Fibroblast of lung (primary cell): ENCODE data around the gene CAMTA1. TPM values are rescaled to one million over a fixed set of nuclear protein-coding genes. Genes with fewer than 3 reads are reported as not detected.
A peak's percentile ranks its signal among the peaks of the same experiment; 100 is the strongest.

Experiments used
- DNase-seq, 2 donors: peaks; one replicate each; pipeline versions ENCODE4 v3.0.0 to v3.0.0-alpha.2; 2010; ENCODE audit warnings: low read depth in 2 of 2
- H2AFZ ChIP-seq: 2 replicates; pipeline ENCODE4 v1.5.1; 2012; ENCODE audit warnings: low read length, control low read depth, inconsistent platforms
- H3K27ac ChIP-seq: 2 replicates; pipeline ENCODE4 v1.5.1; 2011; ENCODE audit warnings: low read length, control low read depth; ENCODE audit not compliant: insufficient read depth
- H3K27me3 ChIP-seq: 2 replicates; pipeline ENCODE4 v1.5.1; 2011; ENCODE audit warnings: mild to moderate bottlenecking, low read length; ENCODE audit not compliant: control insufficient read depth, insufficient read depth
- H3K36me3 ChIP-seq: 2 replicates; pipeline ENCODE4 v1.5.1; 2011; ENCODE audit warnings: low read length; ENCODE audit not compliant: control insufficient read depth, insufficient read depth
- H3K4me1 ChIP-seq: 2 replicates; pipeline ENCODE4 v1.5.1; 2011; ENCODE audit warnings: low read length; ENCODE audit not compliant: control insufficient read depth, insufficient read depth; ENCODE audit errors: extremely low read depth
- H3K4me2 ChIP-seq: 2 replicates; pipeline ENCODE4 v1.5.1; 2011; ENCODE audit warnings: low read length, control low read depth; ENCODE audit not compliant: insufficient read depth; ENCODE audit errors: extremely low read depth
- H3K4me3 ChIP-seq, 4 experiments: fragments of 200-600 bp in 1 of 4; sonication (generic) in 1 of 4; replicated peaks in 1 of 4; 2 replicates each; pipeline ENCODE4 v1.5.1; 2011 to 2016; ENCODE audit warnings: low read length in 4 of 4, low read depth in 3 of 4, mild to moderate bottlenecking in 3 of 4, control low read depth in 2 of 4, inconsistent platforms in 1 of 4, mixed read lengths in 1 of 4; ENCODE audit not compliant: insufficient read depth in 1 of 4; ENCODE audit errors: control extremely low read depth in 1 of 4
- H3K79me2 ChIP-seq: 2 replicates; pipeline ENCODE4 v1.5.1; 2012; ENCODE audit warnings: mild to moderate bottlenecking, low read length, inconsistent platforms; ENCODE audit not compliant: control insufficient read depth, insufficient read depth
- H3K9ac ChIP-seq: 2 replicates; pipeline ENCODE4 v1.5.1; 2011; ENCODE audit warnings: mild to moderate bottlenecking, low read length, control low read depth; ENCODE audit not compliant: insufficient read depth
- H3K9me3 ChIP-seq: 2 replicates; pipeline ENCODE4 v1.5.1; 2012; ENCODE audit warnings: low read depth, low read length; ENCODE audit not compliant: control insufficient read depth, insufficient read depth
- H4K20me1 ChIP-seq: 2 replicates; pipeline ENCODE4 v1.5.1; 2011; ENCODE audit warnings: low read length; ENCODE audit not compliant: control insufficient read depth, insufficient read depth; ENCODE audit errors: extremely low read depth
- CTCF ChIP-seq, 2 donors: IDR thresholded peaks in 1 of 2; conservative IDR thresholded peaks in 1 of 2; 1 replicate in 1 of 2; 2 replicates in 1 of 2; pipeline ENCODE4 v1.5.1; 2011 to 2012; ENCODE audit warnings: low read length in 2 of 2, control low read depth in 1 of 2, inconsistent platforms in 1 of 2, low read depth in 1 of 2, mild to moderate bottlenecking in 1 of 2
- EZH2 ChIP-seq: IDR thresholded peaks from 2 replicates; pipeline ENCODE4 v1.5.1; 2012; ENCODE audit warnings: low read length, control low read depth, mild to moderate bottlenecking; ENCODE audit errors: missing control alignments
- polyA plus RNA-seq, 2 donors: library from polyadenylated mRNA; depleted of rRNA in 1 of 2; stranded (reverse) in 1 of 2; unstranded in 1 of 2; fragments of >200 nt; gene quantifications; 2 replicates each; pipeline ENCODE4 v1.2.1, GENCODE V29; 2011 to 2012; ENCODE audit warnings: missing spikeins in 1 of 2
- total RNA-seq: library from RNA; depleted of rRNA; stranded (reverse); fragments of >200 nt; gene quantifications from 2 replicates; pipeline ENCODE4 v1.2.1, GENCODE V29; 2014

CAMTA1 gene
- total and polyA plus RNA-seq, 2 donors (not counting 1 experiment from before 2014, with no cell fraction given): 47.6 to 86.0 TPM

GRCh38 chr1:7621334-7622219 is 836.3 kb downstream of the CAMTA1 start:
- Histone ChIP-seq H3K9ac (no peak overlapping the region), H3K9me3 (no peaks in the 10 kb centered on the region), H3K27me3 (no peaks in the 10 kb centered on the region), H2AFZ (no peak overlapping the region), H3K79me2 (no peaks in the 10 kb centered on the region), H3K4me3 (no peak overlapping the region), H3K27ac (no peak overlapping the region), H3K4me2 (no peak overlapping the region), H4K20me1 (no peaks in the 10 kb centered on the region), H3K4me1 (no peaks in the 10 kb centered on the region), H3K36me3 (no peaks in the 10 kb centered on the region)
- TF ChIP-seq EZH2: no peak
- TF ChIP-seq CTCF (conservative IDR thresholded peaks at IDR 0.05 in 1 of 2, IDR thresholded peaks at IDR 0.05 in 1 of 2; ENCODE audit: low read depth in 1 of 2, low read length in 2 of 2): no peak
- DNase-seq: peak in 1 of 2 donors; percentile 11

- Histone ChIP-seq H3K9me3 (no peaks in the 10 kb centered on the region), H3K36me3 (no peaks in the 10 kb centered on the region), H3K79me2 (no peaks in the 10 kb centered on the region), H3K4me1 (no peaks in the 10 kb centered on the region), H4K20me1 (no peaks in the 10 kb centered on the region), H3K4me2 (no peak overlapping the region), H2AFZ (no peak overlapping the region), H3K27ac (no peak overlapping the region), H3K9ac (no peak overlapping the region), H3K4me3 (no peak overlapping the region), H3K27me3 (no peaks in the 10 kb centered on the region)
- no peak for DNase-seq
- no peak for TF ChIP-seq EZH2
- TF ChIP-seq CTCF (conservative IDR thresholded peaks at IDR 0.05 in 1 of 2, IDR thresholded peaks at IDR 0.05 in 1 of 2; ENCODE audit: low read depth in 1 of 2, low read length in 2 of 2): no peak
Measured at GRCh38 chr1:7623842-7624241, 838.6 kb downstream of the CAMTA1 start.

- Histone ChIP-seq H3K36me3 (no peaks in the 10 kb centered on the region), H3K4me1 (no peaks in the 10 kb centered on the region), H3K79me2 (no peaks in the 10 kb centered on the region), H3K27me3 (no peaks in the 10 kb centered on the region), H3K4me3 (no peak overlapping the region), H2AFZ (no peak overlapping the region), H3K9me3 (no peaks in the 10 kb centered on the region), H3K27ac (no peak overlapping the region), H3K9ac (no peak overlapping the region), H4K20me1 (no peaks in the 10 kb centered on the region), H3K4me2 (no peak overlapping the region)
- DNase-seq: no peak
- TF ChIP-seq EZH2: no peak
- TF ChIP-seq CTCF (conservative IDR thresholded peaks at IDR 0.05 in 1 of 2, IDR thresholded peaks at IDR 0.05 in 1 of 2; ENCODE audit: low read depth in 1 of 2, low read length in 2 of 2): no peak
Measured at GRCh38 chr1:7624791-7625355, 839.6 kb downstream of the CAMTA1 start.
